ENCODE measurements around the gene TCF4.

TCF4 gene

GRCh38 chr18:55494899-55495298 lies 93.1 kb downstream of the TCF4 start:
- no peak for TF ChIP-seq CTCF (IDR thresholded peaks at IDR 0.05; ENCODE audit: insufficient read depth, low read length, missing control alignments)
- POLR2A ChIA-PET, result interaction anchor here (0.6 to 1.4 kb wide), 2 partner anchors 9 to 117 kb away, joined by 3 to 5 read pairs; no protein-coding TSS in a partner anchor
- CTCF ChIA-PET, result interaction anchor here (0.6 to 1.9 kb wide), 3 partner anchors 18 to 269 kb away, joined by 3 to 6 read pairs (median 4); no protein-coding TSS in a partner anchor
- H3K4me3 ChIP-seq (ENCODE audit: low read depth, low read length), result no peak overlapping the region
- no peak for DNase-seq (ENCODE audit: low read depth, low spot score)

GRCh38 chr18:55494441-55494840 lies 93.6 kb downstream of the TCF4 start:
- ChIA-PET CTCF (interaction anchor here (0.6 kb wide), 1 partner anchor 25 kb away, joined by 3 read pairs; no protein-coding TSS in a partner anchor), POLR2A (interaction anchor here (1.4 kb wide), 1 partner anchor 9 kb away, joined by 3 read pairs; no protein-coding TSS in a partner anchor)
- no peak for DNase-seq (ENCODE audit: low read depth, low spot score)
- H3K4me3 ChIP-seq (ENCODE audit: low read depth, low read length), result no peak overlapping the region
- TF ChIP-seq CTCF (IDR thresholded peaks at IDR 0.05; ENCODE audit: insufficient read depth, low read length, missing control alignments), result no peak

- CTCF ChIA-PET, result interaction anchor here (1.4 kb wide), 1 partner anchor 77 kb away, joined by 3 read pairs; no protein-coding TSS in a partner anchor
Observed at GRCh38 chr18:55491616-55492015, 96.4 kb downstream of the TCF4 start.

GRCh38 chr18:55489034-55489986 lies 98.7 kb downstream of the TCF4 start:
- ChIA-PET POLR2A (interaction anchor here (1.2 kb wide), 1 partner anchor 11 kb away, joined by 4 read pairs; no protein-coding TSS in a partner anchor), CTCF (interaction anchor here (0.9 to 1.8 kb wide), 4 partner anchors 10 to 75 kb away, joined by 3 to 6 read pairs (median 4); no protein-coding TSS in a partner anchor)
- TF ChIP-seq CTCF (IDR thresholded peaks at IDR 0.05; ENCODE audit: insufficient read depth, low read length, missing control alignments), result no peak
- DNase-seq (ENCODE audit: low read depth, low spot score), result no peak
- no peak overlapping the region for H3K4me3 ChIP-seq (ENCODE audit: low read depth, low read length)

More at GRCh38 chr18:55491616-55492015, 96.4 kb downstream of the TCF4 start:
- no peak for TF ChIP-seq CTCF (IDR thresholded peaks at IDR 0.05; ENCODE audit: insufficient read depth, low read length, missing control alignments)
- no peak overlapping the region for H3K4me3 ChIP-seq (ENCODE audit: low read depth, low read length)
- POLR2A ChIA-PET, result no interaction called here
- DNase-seq (ENCODE audit: low read depth, low spot score), result no peak

GRCh38 chr18:55488473-55488872 lies 99.5 kb downstream of the TCF4 start:
- no peak for TF ChIP-seq CTCF (IDR thresholded peaks at IDR 0.05; ENCODE audit: insufficient read depth, low read length, missing control alignments)
- ChIA-PET CTCF (interaction anchor here (1.5 kb wide), 1 partner anchor 11 kb away, joined by 4 read pairs; no protein-coding TSS in a partner anchor), POLR2A (interaction anchor here (1.2 kb wide), 1 partner anchor 12 kb away, joined by 4 read pairs; no protein-coding TSS in a partner anchor)
- no peak for DNase-seq (ENCODE audit: low read depth, low spot score)
- no peak overlapping the region for H3K4me3 ChIP-seq (ENCODE audit: low read depth, low read length)

- ChIA-PET CTCF (interaction anchor here (1.5 kb wide), 1 partner anchor 10 kb away, joined by 4 read pairs; no protein-coding TSS in a partner anchor), POLR2A (interaction anchor here (0.6 to 1.2 kb wide), 2 partner anchors 12 to 68 kb away, joined by 3 to 4 read pairs; no protein-coding TSS in a partner anchor)
- no peak for DNase-seq (ENCODE audit: low read depth, low spot score)
- H3K4me3 ChIP-seq (ENCODE audit: low read depth, low read length), result no peak overlapping the region
- no peak for TF ChIP-seq CTCF (IDR thresholded peaks at IDR 0.05; ENCODE audit: insufficient read depth, low read length, missing control alignments)
Observed at GRCh38 chr18:55487997-55488396, 100.0 kb downstream of the TCF4 start.
